Astrocyte (in vitro differentiated cells and primary cell): Measurements from ENCODE around the gene ANKLE1. TPM values are rescaled to one million over a fixed set of nuclear protein-coding genes. Genes with fewer than 3 reads are reported as not detected.
"Not testable (repeated sequence)": the region's sequence is repeated elsewhere in the genome, so short reads cannot be mapped to it uniquely, and the experiment has no call there.

Experiments
- DNase-seq: peaks from one replicate; pipeline ENCODE4 v3.0.0-alpha.2; 2010; ENCODE audit warnings: low read depth
- FAIRE-seq: peaks from 2 replicates; lab custom pipeline; 2011; peaks lifted over from hg19 to GRCh38; lab: Jason Lieb, UNC
- H2AFZ ChIP-seq: 2 replicates; pipeline ENCODE4 v1.6.0; 2012; ENCODE audit warnings: low read depth, low read length, inconsistent platforms
- H3K27ac ChIP-seq: 2 replicates; pipeline ENCODE4 v1.5.1; 2011; ENCODE audit warnings: low read depth, low read length, inconsistent platforms
- H3K27me3 ChIP-seq: 2 replicates; pipeline ENCODE4 v1.6.0; 2011; ENCODE audit warnings: low read length, inconsistent platforms; ENCODE audit not compliant: insufficient read depth
- H3K36me3 ChIP-seq: 2 replicates; pipeline ENCODE4 v1.5.1; 2011; ENCODE audit warnings: low read length, inconsistent platforms; ENCODE audit not compliant: insufficient read depth
- H3K4me1 ChIP-seq: 2 replicates; pipeline ENCODE4 v1.5.1; 2011; ENCODE audit warnings: low read length, inconsistent platforms; ENCODE audit not compliant: insufficient read depth
- H3K4me2 ChIP-seq: 2 replicates; pipeline ENCODE4 v1.6.0; 2012; ENCODE audit warnings: low read length, inconsistent platforms
- H3K4me3 ChIP-seq: 2 replicates; pipeline ENCODE4 v1.5.1; 2011; ENCODE audit warnings: low read depth, mild to moderate bottlenecking, low read length, inconsistent platforms; ENCODE audit not compliant: insufficient read depth
- H3K79me2 ChIP-seq: 2 replicates; pipeline ENCODE4 v1.6.0; 2012; ENCODE audit warnings: mild to moderate bottlenecking, low read length, inconsistent platforms; ENCODE audit not compliant: insufficient read depth
- H3K9ac ChIP-seq: 2 replicates; pipeline ENCODE4 v1.6.0; 2012; ENCODE audit warnings: mild to moderate bottlenecking, low read length, inconsistent platforms
- H3K9me3 ChIP-seq: 2 replicates; pipeline ENCODE4 v1.5.1; 2012; ENCODE audit warnings: low read depth, mild to moderate bottlenecking, low read length, inconsistent platforms; ENCODE audit not compliant: insufficient read depth
- H4K20me1 ChIP-seq: 2 replicates; pipeline ENCODE4 v1.6.0; 2012; ENCODE audit warnings: low read length, inconsistent platforms; ENCODE audit not compliant: insufficient read depth
- H3K27ac Mint-ChIP-seq: one replicate; pipeline ENCODE4 v1.8.0; 2021; ENCODE audit warnings: mild to moderate bottlenecking, mixed read lengths; ENCODE audit not compliant: unreplicated experiment
- H3K27me3 Mint-ChIP-seq: one replicate; pipeline ENCODE4 v1.8.0; 2021; ENCODE audit warnings: low read depth, mixed read lengths; ENCODE audit not compliant: unreplicated experiment
- H3K36me3 Mint-ChIP-seq: one replicate; pipeline ENCODE4 v1.8.0; 2021; ENCODE audit warnings: low read depth, mixed read lengths; ENCODE audit not compliant: unreplicated experiment
- H3K4me1 Mint-ChIP-seq: one replicate; pipeline ENCODE4 v1.8.0; 2021; ENCODE audit warnings: low read depth, mixed read lengths; ENCODE audit not compliant: unreplicated experiment
- H3K4me3 Mint-ChIP-seq: one replicate; pipeline ENCODE4 v1.8.0; 2021; ENCODE audit warnings: mild to moderate bottlenecking, moderate library complexity, mixed read lengths; ENCODE audit not compliant: unreplicated experiment
- H3K9me3 Mint-ChIP-seq: one replicate; pipeline ENCODE4 v1.8.0; 2021; ENCODE audit warnings: mild to moderate bottlenecking, mixed read lengths; ENCODE audit not compliant: unreplicated experiment
- EZH2 ChIP-seq: IDR thresholded peaks from 2 replicates; pipeline ENCODE4 v1.6.1; 2012; ENCODE audit warnings: mild to moderate bottlenecking, low read length, inconsistent platforms; ENCODE audit not compliant: insufficient read depth
- total RNA-seq: library from RNA; stranded (reverse); gene quantifications from 2 replicates; pipeline ENCODE4 v1.2.1, GENCODE V29; 2021
- TF ChIP-seq, protein P1 (sequence below): IDR thresholded peaks from 2 replicates; pipeline ENCODE4 v1.5.1; 2011; ENCODE audit warnings: low read depth, mild to moderate bottlenecking, inconsistent platforms, low read length, moderate library complexity; ENCODE audit not compliant: insufficient read depth

Gene ANKLE1
- total RNA-seq, 1 donor from 2014 or later = 1.8 TPM

DNA sequence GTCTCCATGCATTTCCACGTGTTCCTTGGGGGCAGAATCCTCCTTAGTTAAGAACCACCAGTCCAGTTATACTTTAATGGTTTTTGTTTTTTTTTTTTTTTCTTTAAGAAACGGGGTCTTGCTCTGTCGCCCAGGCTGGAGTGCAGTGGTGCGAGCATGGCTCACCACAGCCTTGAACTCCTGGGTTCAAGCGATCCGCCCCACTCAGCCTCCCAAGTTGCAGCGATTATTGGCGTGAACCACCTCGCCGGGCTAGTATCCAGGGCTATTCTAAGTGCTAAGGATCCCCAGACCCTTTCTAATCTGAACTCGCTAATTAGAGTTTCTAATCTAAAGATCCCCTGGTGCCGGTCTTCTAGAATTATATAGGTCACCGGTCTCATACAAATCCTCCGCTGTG lies 11.9 kb downstream of the ANKLE1 start:
- H3K27ac Mint-ChIP-seq = no peak overlapping the region
- no peaks in the 10 kb centered on the region for H4K20me1 ChIP-seq

DNA sequence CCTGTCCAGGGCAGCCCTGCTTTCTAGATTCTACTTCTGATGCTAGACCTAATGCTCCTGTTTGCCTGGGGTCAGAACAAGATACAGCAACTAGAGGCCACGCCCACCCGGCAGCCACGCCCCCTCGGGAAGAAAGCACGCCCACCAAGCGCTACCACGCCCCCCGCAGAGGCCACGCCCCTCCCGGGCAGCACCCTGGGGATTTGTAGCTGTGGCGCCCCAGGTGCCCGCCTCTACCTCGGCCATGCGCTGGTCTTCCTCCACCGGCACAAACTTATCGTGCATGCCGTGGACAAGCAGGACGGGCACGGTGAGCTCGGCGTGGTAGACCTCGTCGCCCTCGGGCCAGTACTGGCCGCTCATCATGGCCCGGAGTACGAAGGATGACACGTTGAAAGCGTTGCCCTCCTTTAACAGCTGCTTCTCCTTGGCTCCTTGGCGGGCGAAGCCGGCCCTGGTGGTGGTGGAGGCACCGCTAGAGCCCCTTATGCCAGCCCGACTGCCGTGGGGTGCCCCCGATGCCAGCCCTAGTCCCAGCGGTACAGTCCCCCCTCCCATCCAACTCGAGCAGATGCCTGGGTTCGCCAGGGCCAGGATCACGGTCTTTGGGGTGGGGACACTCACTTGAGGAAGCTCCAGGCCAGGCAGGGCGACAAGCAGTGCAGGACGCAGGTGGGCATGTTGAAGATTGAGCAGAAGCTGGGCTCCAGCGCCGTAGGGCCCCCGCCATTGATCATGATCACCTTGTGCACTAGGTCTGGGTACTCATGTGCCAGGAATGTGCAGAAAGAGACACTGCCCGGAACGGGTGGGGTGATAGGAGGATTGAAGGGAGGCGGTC lies 12.6 kb downstream of the ANKLE1 start:
- TF ChIP-seq, protein P1, sequence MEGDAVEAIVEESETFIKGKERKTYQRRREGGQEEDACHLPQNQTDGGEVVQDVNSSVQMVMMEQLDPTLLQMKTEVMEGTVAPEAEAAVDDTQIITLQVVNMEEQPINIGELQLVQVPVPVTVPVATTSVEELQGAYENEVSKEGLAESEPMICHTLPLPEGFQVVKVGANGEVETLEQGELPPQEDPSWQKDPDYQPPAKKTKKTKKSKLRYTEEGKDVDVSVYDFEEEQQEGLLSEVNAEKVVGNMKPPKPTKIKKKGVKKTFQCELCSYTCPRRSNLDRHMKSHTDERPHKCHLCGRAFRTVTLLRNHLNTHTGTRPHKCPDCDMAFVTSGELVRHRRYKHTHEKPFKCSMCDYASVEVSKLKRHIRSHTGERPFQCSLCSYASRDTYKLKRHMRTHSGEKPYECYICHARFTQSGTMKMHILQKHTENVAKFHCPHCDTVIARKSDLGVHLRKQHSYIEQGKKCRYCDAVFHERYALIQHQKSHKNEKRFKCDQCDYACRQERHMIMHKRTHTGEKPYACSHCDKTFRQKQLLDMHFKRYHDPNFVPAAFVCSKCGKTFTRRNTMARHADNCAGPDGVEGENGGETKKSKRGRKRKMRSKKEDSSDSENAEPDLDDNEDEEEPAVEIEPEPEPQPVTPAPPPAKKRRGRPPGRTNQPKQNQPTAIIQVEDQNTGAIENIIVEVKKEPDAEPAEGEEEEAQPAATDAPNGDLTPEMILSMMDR = no peak
- TF ChIP-seq EZH2 = no peak
- Histone ChIP-seq H3K27me3 (no peaks in the 10 kb centered on the region), H3K27ac (no peak overlapping the region), H3K4me2 (no peak overlapping the region), H2AFZ (no peak overlapping the region), H3K79me2 (no peaks in the 10 kb centered on the region), H3K9ac (no peak overlapping the region), H3K36me3 (no peaks in the 10 kb centered on the region), H3K4me3 (no peak overlapping the region), H3K9me3 (no peaks in the 10 kb centered on the region), H3K4me1 (peaks cover 5% of the 10 kb centered on the region), H4K20me1 (no peaks in the 10 kb centered on the region)
- no peak overlapping the region for H3K27ac Mint-ChIP-seq
- FAIRE-seq = no peak
- peaks cover 1% of the 10 kb centered on the region for H3K9me3 Mint-ChIP-seq
- H3K4me1 Mint-ChIP-seq = peaks cover 2% of the 10 kb centered on the region
- no peak overlapping the region for H3K4me3 Mint-ChIP-seq
- H3K27me3 Mint-ChIP-seq = no peaks in the 10 kb centered on the region
- peaks cover 7% of the 10 kb centered on the region for H3K36me3 Mint-ChIP-seq
- no peak for DNase-seq

More for the DNA sequence above, 11.9 kb downstream of the ANKLE1 start:
- H3K4me3 ChIP-seq = no peak overlapping the region
- H2AFZ ChIP-seq = no peak overlapping the region
- no peaks in the 10 kb centered on the region for H3K27me3 ChIP-seq
- H3K4me1 Mint-ChIP-seq = peaks cover 2% of the 10 kb centered on the region
- FAIRE-seq (no peak), DNase-seq (no peak)
- H3K4me3 Mint-ChIP-seq = no peak overlapping the region
- H3K27ac ChIP-seq = no peak overlapping the region
- H3K4me1 ChIP-seq = peaks cover 5% of the 10 kb centered on the region
- no peaks in the 10 kb centered on the region for H3K27me3 Mint-ChIP-seq
- H3K79me2 ChIP-seq = no peaks in the 10 kb centered on the region
- H3K36me3 Mint-ChIP-seq = peaks cover 7% of the 10 kb centered on the region
- H3K9me3 Mint-ChIP-seq = peaks cover 1% of the 10 kb centered on the region
- H3K9ac ChIP-seq = no peak overlapping the region
- no peaks in the 10 kb centered on the region for H3K36me3 ChIP-seq
- no peak overlapping the region for H3K4me2 ChIP-seq
- H3K9me3 ChIP-seq = no peaks in the 10 kb centered on the region
- no peak for TF ChIP-seq EZH2
- TF ChIP-seq, protein P1 = no peak

DNA sequence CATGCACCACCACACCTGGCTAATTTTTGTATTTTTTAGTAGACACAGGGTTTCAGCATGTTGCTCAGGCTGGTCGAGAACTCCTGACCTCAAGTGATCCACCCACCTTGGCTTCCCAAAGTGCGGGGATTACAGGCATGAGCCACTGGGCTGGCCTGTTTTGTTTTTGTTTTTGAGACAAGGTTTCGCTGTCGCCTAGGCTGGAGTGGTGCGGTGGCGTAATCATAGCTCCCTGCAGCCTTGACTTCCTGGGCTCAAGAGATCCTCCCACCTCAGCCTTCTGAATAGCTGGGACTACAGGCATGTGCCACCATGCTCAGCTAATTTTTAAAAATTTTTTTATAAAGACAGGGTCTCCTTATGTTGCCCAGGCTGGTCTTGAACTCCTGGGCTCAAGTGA lies 13.8 kb downstream of the ANKLE1 start:
- H3K79me2 ChIP-seq, H3K27me3 Mint-ChIP-seq, H3K36me3 ChIP-seq, DNase-seq, H3K27me3 ChIP-seq, H3K4me3 ChIP-seq, H3K4me2 ChIP-seq, H3K27ac Mint-ChIP-seq, H3K9ac ChIP-seq, FAIRE-seq, H3K9me3 ChIP-seq, H2AFZ ChIP-seq, H3K4me3 Mint-ChIP-seq, H3K9me3 Mint-ChIP-seq, H3K4me1 Mint-ChIP-seq, H3K4me1 ChIP-seq, H4K20me1 ChIP-seq, H3K27ac ChIP-seq, H3K36me3 Mint-ChIP-seq: not testable (repeated sequence)
